ENCODE data around the gene USH2A.

GRCh38 chr1:216461466-216461865, 38.2 kb upstream of the USH2A start:
- TF ChIP-seq EZH2 (IDR thresholded peaks at IDR 0.05; ENCODE audit: borderline replicate concordance, low read depth, low read length, poor library complexity, severe bottlenecking) (no peak), CTCF (conservative IDR thresholded peaks at IDR 0.05; ENCODE audit: low read depth, low read length) (no peak)

All from A673 (cell line).